ENCODE results near the gene PHF23.
A peak's percentile ranks its signal among the peaks of the same experiment; 100 is the strongest.

Gene PHF23

GRCh38 chr17:7219812-7220592 lies 19.3 kb downstream of the PHF23 start, which contains the start of the genes ACADVL and DLG4:
ACADVL (plus strand) TSS chr17:7219938; CDS start chr17:7219985, 47 bp downstream.
DLG4 (minus strand) TSS chr17:7219836.
- DNase-seq = no peak

DNA sequence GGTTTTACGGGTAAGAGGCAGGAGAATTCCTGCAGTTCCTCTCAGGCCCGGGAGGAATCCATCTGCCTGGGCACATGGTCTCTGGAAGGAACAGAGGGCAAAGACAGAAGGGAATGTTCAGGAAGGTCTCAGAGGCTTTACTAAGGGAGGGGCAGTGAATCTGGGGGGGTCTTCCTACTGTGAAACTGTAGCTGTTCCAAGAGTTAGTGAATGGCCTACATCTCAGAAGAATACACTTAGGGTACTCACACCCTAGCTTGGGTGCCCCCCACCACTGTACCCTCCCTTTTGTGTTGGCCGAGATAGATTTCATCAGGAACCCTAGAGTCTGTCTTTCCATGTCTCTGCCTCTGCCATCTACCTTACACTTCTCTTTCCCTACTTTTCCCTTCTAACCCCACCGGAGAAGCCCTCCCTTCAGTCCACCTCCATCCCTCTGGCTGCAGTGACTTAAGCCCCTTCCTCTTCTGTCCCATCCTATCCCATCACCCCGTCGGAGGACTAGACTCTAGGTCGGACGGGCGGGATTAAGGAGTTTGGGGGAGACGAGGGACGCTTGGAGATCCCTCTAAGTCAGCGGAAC lies 19.9 kb downstream of the PHF23 start:
- DNase-seq = no peak

- no peak for DNase-seq
These were observed 20.5 kb downstream of the PHF23 start for GRCh38 chr17:7218758-7219157.

- no peak for DNase-seq
These were observed 21.1 kb downstream of the PHF23 start for GRCh38 chr17:7218166-7218565.

DNA sequence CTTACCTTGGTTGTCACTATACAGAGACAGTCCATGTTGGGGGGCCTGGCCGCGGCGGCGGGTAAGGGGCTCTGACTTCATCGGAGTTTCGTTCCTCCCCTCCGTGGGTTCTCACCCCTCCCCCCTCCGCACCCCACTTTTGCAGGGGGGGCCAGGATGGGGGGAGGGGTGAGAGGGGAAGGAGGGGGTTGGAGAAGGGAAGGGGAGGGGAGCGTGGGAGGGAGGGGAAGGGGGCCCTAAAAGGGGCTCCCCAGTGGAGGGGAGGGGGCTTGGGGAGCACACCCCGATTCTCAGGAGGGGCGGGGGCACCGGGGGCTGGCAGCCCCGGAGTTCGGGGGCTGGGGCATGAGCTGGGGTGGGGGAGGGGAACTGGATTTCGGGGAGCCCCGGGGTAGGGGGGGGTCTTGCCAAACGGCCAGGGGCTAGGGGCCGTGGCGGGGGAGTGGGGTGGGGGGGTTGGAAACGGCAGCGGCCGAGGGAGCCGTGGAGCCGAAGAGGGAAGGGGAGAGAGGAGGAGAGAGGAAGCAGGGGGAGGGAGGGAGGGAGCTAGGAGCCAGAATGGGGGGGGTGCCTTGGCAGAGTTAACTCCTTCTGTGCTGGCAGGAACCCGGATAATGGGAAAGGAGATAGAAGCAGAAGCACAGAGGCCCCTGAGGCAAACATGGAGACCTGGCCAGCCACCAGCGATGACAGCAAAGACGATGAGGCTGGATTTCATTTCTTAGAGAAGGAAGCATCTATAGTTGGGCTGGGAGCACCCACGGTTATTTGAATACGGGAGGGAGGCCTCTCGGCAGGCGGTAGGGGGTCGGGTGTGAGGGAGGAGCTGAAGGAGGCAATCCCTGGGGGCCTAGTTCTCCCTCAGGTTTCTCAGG lies 21.9 kb downstream of the PHF23 start:
- no peak for DNase-seq

- no peak for DNase-seq
These were observed 22.8 kb downstream of the PHF23 start for GRCh38 chr17:7216242-7217112.

DNA sequence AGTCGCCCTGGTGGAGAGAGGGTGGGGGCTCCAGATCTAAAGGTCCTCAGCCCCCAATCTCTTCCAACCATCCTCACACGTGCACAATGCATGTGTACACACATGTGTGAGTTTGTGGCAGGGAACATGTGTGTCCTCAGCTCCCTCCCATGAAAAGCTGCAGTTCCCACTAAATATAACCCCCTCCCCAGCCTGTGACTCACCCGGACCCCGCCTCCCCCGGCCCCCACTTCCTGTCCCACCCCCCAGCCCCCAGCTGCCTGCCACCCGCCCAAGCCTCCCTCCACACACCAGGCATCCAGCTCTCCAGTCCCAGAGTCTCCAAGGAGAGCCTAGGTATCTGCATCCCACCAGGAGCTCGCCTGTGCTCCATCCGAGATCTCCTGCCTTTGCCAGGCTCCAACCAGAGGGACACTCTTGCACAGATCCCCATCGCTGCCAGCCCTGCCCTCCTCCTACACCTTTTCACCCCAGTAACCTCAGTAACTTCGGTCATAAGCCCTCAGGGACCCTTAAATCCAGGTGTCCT lies 23.5 kb downstream of the PHF23 start:
- no peak for DNase-seq

DNA sequence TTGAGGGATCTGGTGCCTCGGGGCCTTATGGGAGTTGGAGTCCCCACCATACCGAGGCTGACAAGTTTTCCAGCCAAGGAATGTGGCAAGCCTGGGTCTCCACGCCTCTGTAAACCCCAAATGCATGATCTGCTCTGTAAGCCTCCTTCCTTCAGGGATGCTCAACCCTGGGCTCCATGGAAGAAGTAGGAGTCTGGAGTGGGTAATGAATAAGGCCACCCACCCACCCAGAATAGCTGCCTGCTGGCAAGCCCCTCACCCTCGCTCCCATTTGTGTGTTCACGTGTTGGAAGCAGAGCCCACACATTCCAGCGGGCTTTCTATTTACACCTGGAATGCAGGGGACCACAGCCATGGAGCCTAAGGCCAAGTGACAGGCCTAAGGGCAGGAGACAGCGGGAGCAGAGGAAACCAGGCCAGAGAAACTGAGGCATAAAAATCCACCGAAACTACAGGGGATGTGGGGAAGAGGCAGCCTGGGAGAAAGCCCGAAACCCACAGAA lies 24.1 kb downstream of the PHF23 start:
- DNase-seq = no peak

GRCh38 chr17:7214300-7215135 lies 24.7 kb downstream of the PHF23 start:
- peak; percentile 76 for DNase-seq

- peak; percentile 40 for DNase-seq
These were observed 25.4 kb downstream of the PHF23 start for GRCh38 chr17:7213895-7214299.

DNA sequence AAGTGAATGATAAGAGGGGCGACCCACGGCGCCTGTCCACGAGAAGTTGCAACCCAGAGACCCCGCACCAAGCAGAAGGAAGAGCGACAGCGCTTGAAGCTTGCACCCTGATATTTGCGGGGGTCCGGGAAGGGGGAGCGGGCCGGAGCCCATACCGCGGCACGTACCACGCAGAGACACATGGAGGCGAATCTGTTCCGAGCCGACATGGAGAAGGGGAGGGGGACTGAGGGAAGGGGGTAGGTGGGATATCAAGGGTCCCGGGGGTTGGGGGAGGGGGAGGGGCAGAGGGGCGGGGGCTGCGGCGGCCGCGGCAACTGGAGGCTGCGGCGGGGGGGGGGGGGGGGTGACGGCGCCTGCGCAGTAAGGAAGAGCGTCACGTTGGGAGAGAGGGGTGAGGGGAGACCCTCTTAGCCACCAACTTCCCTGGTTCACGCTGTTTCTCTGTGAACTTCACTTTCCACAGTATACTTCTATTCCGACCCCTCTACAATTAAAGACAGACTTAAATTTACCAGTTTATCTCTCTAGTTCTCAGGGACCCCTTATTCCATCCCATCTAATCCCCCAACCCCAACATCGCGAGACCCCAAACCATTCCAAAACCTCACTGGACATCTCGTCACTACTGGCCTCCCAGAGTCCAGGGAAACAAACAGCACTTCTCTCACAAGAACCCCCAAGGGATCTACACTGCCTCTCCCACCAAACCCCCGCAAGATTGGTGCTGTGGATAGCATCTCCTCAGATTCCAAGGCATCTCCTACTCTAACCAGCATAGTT lies 27.6 kb downstream of the PHF23 start:
- DNase-seq = no peak

GRCh38 chr17:7208754-7209460 lies 30.4 kb downstream of the PHF23 start:
- no peak for DNase-seq

DNA sequence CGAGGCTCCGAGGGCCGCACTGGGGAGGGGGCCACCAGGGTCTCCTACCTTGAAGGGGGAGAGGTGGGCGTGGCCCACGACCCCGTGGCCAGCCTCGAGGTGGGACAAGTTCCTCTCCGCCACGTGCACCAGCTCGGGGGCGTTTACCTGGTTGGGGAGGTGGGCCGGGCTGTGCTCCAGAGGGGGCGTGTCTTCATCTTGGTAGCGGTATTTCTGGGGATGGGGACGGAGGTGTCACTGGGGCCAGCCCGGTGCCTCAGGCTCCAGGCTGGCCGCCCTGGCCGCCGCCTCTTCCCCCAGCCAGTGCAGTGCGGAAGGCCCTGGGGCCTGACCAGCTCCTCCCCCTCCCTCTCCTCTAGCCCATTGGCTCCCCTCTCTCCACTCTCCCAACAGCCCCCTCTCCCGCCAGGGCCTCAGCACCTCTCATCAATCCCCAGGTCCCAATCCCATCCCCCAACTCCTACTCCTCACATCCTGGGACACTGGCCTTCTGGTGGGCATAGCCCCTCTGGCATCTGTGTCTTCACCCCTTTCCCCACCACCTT lies 31.2 kb downstream of the PHF23 start:
- DNase-seq = no peak

GRCh38 chr17:7207120-7208001 lies 31.9 kb downstream of the PHF23 start:
- DNase-seq = no peak

DNA sequence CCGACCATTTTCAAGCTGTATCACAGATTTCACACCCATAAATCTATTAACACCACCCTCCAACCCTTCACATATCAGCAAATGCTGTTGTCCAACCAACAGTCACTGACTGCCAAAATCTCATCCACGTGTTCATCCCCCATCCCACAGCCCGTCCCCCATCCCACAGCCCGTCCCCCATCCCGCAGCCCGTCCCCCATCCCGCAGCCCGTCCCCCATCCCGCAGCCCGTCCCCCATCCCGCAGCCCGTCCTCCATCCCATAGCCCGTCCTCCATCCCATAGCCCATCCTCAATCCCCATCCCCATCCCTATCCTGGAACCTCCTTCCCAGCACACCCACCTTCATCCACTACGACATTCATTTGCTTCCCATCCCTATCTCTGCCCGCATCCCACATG lies 33.7 kb downstream of the PHF23 start:
- DNase-seq = no peak

GRCh38 chr17:7204828-7205461 lies 34.3 kb downstream of the PHF23 start:
- no peak for DNase-seq

DNA sequence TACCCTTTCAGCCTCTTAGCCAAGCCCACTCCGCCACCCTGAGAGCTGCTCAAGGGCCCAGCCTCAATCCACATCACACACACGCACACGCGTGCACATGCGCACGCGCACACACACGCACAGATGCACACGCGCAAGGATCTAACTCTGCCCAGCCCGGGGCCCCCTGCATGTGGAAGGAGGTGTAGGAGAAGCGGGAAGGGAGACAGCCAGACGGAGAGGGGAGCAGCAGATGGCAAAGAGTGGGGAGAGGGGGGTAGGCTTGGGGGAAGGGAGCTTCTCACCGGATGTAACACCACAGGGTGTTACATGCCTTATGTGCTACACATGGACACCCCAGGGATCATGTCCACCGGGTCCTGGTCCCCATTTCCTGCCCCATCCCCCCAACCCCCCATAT lies 34.9 kb downstream of the PHF23 start:
- no peak for DNase-seq

GRCh38 chr17:7203391-7203790 lies 35.9 kb downstream of the PHF23 start:
- no peak for DNase-seq

Measured in SIG-M5 (cell line).